Peyer's patch (tissue), 4 donors: ENCODE data around the gene ROR1.

Source experiments
- POLR2A ChIP-seq, 2 donors: fragments of 450-650 bp; IDR thresholded peaks; one replicate each; pipeline ENCODE4 v1.5.1; 2017; ENCODE audit warnings: antibody characterized with exemption in 2 of 2, mild to moderate bottlenecking in 2 of 2, moderate library complexity in 2 of 2
- TF ChIP-seq, protein P1 (sequence below), 6 experiments: fragments of 450-650 bp in 4 of 6; fragments of 200-600 bp in 2 of 6; sonication (generic) in 1 of 6; IDR thresholded peaks; one replicate each; pipeline ENCODE4 v1.5.1; 2017 to 2019; ENCODE audit warnings: antibody characterized with exemption in 6 of 6, mild to moderate bottlenecking in 3 of 6, moderate library complexity in 1 of 6

DNA sequence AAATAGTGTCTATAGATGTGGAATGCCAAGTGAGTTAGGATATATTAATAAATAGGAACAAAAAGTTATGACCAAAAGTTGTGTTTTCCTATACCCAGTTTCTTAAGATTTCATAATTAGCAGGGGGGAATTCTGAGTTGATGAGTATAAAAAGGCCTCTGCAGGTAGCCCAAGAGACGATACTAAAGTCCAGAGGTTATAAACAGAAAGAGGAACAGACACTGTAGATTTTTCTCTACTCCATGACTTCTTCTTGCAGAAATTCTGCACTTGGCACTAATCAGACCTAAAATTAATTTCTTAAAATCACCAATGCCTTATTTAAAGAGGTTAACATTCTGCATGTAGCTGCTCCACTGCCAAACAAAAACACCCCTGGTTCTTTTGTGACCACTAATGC lies 62.6 kb downstream of the ROR1 start:
- TF ChIP-seq, protein P1, sequence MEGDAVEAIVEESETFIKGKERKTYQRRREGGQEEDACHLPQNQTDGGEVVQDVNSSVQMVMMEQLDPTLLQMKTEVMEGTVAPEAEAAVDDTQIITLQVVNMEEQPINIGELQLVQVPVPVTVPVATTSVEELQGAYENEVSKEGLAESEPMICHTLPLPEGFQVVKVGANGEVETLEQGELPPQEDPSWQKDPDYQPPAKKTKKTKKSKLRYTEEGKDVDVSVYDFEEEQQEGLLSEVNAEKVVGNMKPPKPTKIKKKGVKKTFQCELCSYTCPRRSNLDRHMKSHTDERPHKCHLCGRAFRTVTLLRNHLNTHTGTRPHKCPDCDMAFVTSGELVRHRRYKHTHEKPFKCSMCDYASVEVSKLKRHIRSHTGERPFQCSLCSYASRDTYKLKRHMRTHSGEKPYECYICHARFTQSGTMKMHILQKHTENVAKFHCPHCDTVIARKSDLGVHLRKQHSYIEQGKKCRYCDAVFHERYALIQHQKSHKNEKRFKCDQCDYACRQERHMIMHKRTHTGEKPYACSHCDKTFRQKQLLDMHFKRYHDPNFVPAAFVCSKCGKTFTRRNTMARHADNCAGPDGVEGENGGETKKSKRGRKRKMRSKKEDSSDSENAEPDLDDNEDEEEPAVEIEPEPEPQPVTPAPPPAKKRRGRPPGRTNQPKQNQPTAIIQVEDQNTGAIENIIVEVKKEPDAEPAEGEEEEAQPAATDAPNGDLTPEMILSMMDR (IDR thresholded peaks at IDR 0.05), result no peak
- TF ChIP-seq POLR2A (IDR thresholded peaks at IDR 0.05), result no peak
